DMS53 treated with DMSO at 0.1 percent for 48 hours (cell line): ENCODE results near the gene CELF2.
"Not testable (repeated sequence)": the region's sequence is repeated elsewhere in the genome, so short reads cannot be mapped to it uniquely, and the experiment has no call there.

Experiments
- DNase-seq: peaks from one replicate; lab custom pipeline; 2025; ENCODE audit not compliant: unreplicated experiment; lab: John Stamatoyannopoulos, UW

Gene CELF2

GRCh38 chr10:11168423-11169090, 150.9 kb downstream of the CELF2 start:
- DNase-seq = no peak

- no peak for DNase-seq
Measured at GRCh38 chr10:11169976-11170375, 152.3 kb downstream of the CELF2 start.

- DNase-seq = no peak
Measured at GRCh38 chr10:11170574-11170973, 152.9 kb downstream of the CELF2 start.

GRCh38 chr10:11170993-11171851, 153.6 kb downstream of the CELF2 start:
- DNase-seq = no peak

- no peak for DNase-seq
Measured at GRCh38 chr10:11173042-11173441, 155.4 kb downstream of the CELF2 start.

GRCh38 chr10:11175823-11176243, 158.2 kb downstream of the CELF2 start:
- DNase-seq = no peak

- no peak for DNase-seq
Measured at GRCh38 chr10:11176746-11177145, 159.1 kb downstream of the CELF2 start.

- DNase-seq = no peak
Measured at GRCh38 chr10:11177381-11177780, 159.7 kb downstream of the CELF2 start.

GRCh38 chr10:11177926-11178471, 160.3 kb downstream of the CELF2 start:
- no peak for DNase-seq

- no peak for DNase-seq
Measured at GRCh38 chr10:11178606-11179515, 161.2 kb downstream of the CELF2 start.

GRCh38 chr10:11179516-11180105, 161.9 kb downstream of the CELF2 start:
- DNase-seq = no peak

GRCh38 chr10:11180228-11180627, 162.6 kb downstream of the CELF2 start:
- no peak for DNase-seq

GRCh38 chr10:11181978-11182377, 164.3 kb downstream of the CELF2 start:
- DNase-seq = no peak

GRCh38 chr10:11183015-11183414, 165.3 kb downstream of the CELF2 start:
- no peak for DNase-seq

GRCh38 chr10:11184093-11184492, 166.4 kb downstream of the CELF2 start:
- DNase-seq = no peak

GRCh38 chr10:11185128-11185665, 167.5 kb downstream of the CELF2 start:
- not testable (repeated sequence) for DNase-seq

GRCh38 chr10:11186374-11186773, 168.7 kb downstream of the CELF2 start:
- no peak for DNase-seq

- no peak for DNase-seq
Measured at GRCh38 chr10:11189582-11190376, 172.1 kb downstream of the CELF2 start.

- no peak for DNase-seq
Measured at GRCh38 chr10:11191190-11191589, 173.5 kb downstream of the CELF2 start.

- DNase-seq = no peak
Measured at GRCh38 chr10:11191678-11192077, 174.0 kb downstream of the CELF2 start.
